ENCODE data around the gene TRAPPC2L. TPM values are rescaled to one million over a fixed set of nuclear protein-coding genes. Genes with fewer than 3 reads are reported as not detected.

TRAPPC2L gene
- total RNA-seq, 3 donors from 2014 or later = 78.9 to 105 (median 98.0) TPM

- no peaks in the 10 kb centered on the region for H3K4me1 Mint-ChIP-seq (ENCODE audit: low read depth)
- H3K4me3 Mint-ChIP-seq = no peak overlapping the region
- ATAC-seq (no peak), DNase-seq (no peak)
- no peaks in the 10 kb centered on the region for H3K9me3 Mint-ChIP-seq
- H3K36me3 Mint-ChIP-seq (ENCODE audit: insufficient read depth) = peaks cover 3% of the 10 kb centered on the region
- no peaks in the 10 kb centered on the region for H3K27me3 Mint-ChIP-seq (ENCODE audit: low read depth)
These were observed 30.7 kb upstream of the TRAPPC2L start for GRCh38 chr16:88826070-88826840.

GRCh38 chr16:88827727-88828126 is 29.2 kb upstream of the TRAPPC2L start:
- Mint-ChIP-seq H3K9me3 (no peaks in the 10 kb centered on the region), H3K36me3 (ENCODE audit: insufficient read depth) (peaks cover 1% of the 10 kb centered on the region), H3K4me3 (no peak overlapping the region), H3K4me1 (ENCODE audit: low read depth) (no peaks in the 10 kb centered on the region), H3K27me3 (ENCODE audit: low read depth) (no peaks in the 10 kb centered on the region)
- DNase-seq = no peak
- no peak for ATAC-seq

GRCh38 chr16:88828711-88829110 is 28.2 kb upstream of the TRAPPC2L start:
- H3K36me3 Mint-ChIP-seq (ENCODE audit: insufficient read depth) = no peaks in the 10 kb centered on the region
- no peak for DNase-seq
- no peak for ATAC-seq
- H3K27me3 Mint-ChIP-seq (ENCODE audit: low read depth) = no peaks in the 10 kb centered on the region
- H3K4me1 Mint-ChIP-seq (ENCODE audit: low read depth) = no peaks in the 10 kb centered on the region
- no peak overlapping the region for H3K4me3 Mint-ChIP-seq
- no peaks in the 10 kb centered on the region for H3K9me3 Mint-ChIP-seq

- H3K36me3 Mint-ChIP-seq (ENCODE audit: insufficient read depth) = peaks cover 1% of the 10 kb centered on the region
- no peak overlapping the region for H3K4me3 Mint-ChIP-seq
- H3K27me3 Mint-ChIP-seq (ENCODE audit: low read depth) = no peaks in the 10 kb centered on the region
- no peaks in the 10 kb centered on the region for H3K9me3 Mint-ChIP-seq
- no peak for DNase-seq
- ATAC-seq = no peak
- H3K4me1 Mint-ChIP-seq (ENCODE audit: low read depth) = no peaks in the 10 kb centered on the region
These were observed 26.7 kb upstream of the TRAPPC2L start for GRCh38 chr16:88830258-88830657.

GRCh38 chr16:88830783-88831182 is 26.1 kb upstream of the TRAPPC2L start:
- peaks cover 3% of the 10 kb centered on the region for H3K36me3 Mint-ChIP-seq (ENCODE audit: insufficient read depth)
- DNase-seq (no peak), ATAC-seq (no peak)
- H3K4me1 Mint-ChIP-seq (ENCODE audit: low read depth) = no peaks in the 10 kb centered on the region
- H3K9me3 Mint-ChIP-seq = no peaks in the 10 kb centered on the region
- no peaks in the 10 kb centered on the region for H3K27me3 Mint-ChIP-seq (ENCODE audit: low read depth)
- H3K4me3 Mint-ChIP-seq = no peak overlapping the region

GRCh38 chr16:88831838-88832237 is 25.1 kb upstream of the TRAPPC2L start:
- Mint-ChIP-seq H3K36me3 (ENCODE audit: insufficient read depth) (peaks cover 3% of the 10 kb centered on the region), H3K4me3 (no peak overlapping the region), H3K4me1 (ENCODE audit: low read depth) (no peaks in the 10 kb centered on the region), H3K9me3 (no peaks in the 10 kb centered on the region), H3K27me3 (ENCODE audit: low read depth) (no peaks in the 10 kb centered on the region)
- DNase-seq (no peak), ATAC-seq (no peak)

- Mint-ChIP-seq H3K9me3 (no peaks in the 10 kb centered on the region), H3K36me3 (ENCODE audit: insufficient read depth) (peaks cover 3% of the 10 kb centered on the region), H3K4me1 (ENCODE audit: low read depth) (no peaks in the 10 kb centered on the region), H3K4me3 (no peak overlapping the region), H3K27me3 (ENCODE audit: low read depth) (no peaks in the 10 kb centered on the region)
- DNase-seq (no peak), ATAC-seq (no peak)
These were observed 23.8 kb upstream of the TRAPPC2L start for GRCh38 chr16:88833086-88833485.

GRCh38 chr16:88834670-88835069 is 22.3 kb upstream of the TRAPPC2L start:
- no peak for ATAC-seq
- Mint-ChIP-seq H3K9me3 (no peaks in the 10 kb centered on the region), H3K36me3 (ENCODE audit: insufficient read depth) (peaks cover 3% of the 10 kb centered on the region), H3K4me1 (ENCODE audit: low read depth) (no peaks in the 10 kb centered on the region), H3K27me3 (ENCODE audit: low read depth) (no peaks in the 10 kb centered on the region), H3K4me3 (no peak overlapping the region)
- DNase-seq = no peak

- Mint-ChIP-seq H3K36me3 (ENCODE audit: insufficient read depth) (peaks cover 3% of the 10 kb centered on the region), H3K4me1 (ENCODE audit: low read depth) (no peaks in the 10 kb centered on the region), H3K27me3 (ENCODE audit: low read depth) (no peaks in the 10 kb centered on the region), H3K4me3 (no peak overlapping the region), H3K9me3 (no peaks in the 10 kb centered on the region)
- DNase-seq = no peak
- ATAC-seq = no peak
These were observed 21.5 kb upstream of the TRAPPC2L start for GRCh38 chr16:88835383-88835782.

GRCh38 chr16:88835818-88836217 is 21.1 kb upstream of the TRAPPC2L start:
- Mint-ChIP-seq H3K4me3 (no peak overlapping the region), H3K9me3 (no peaks in the 10 kb centered on the region), H3K36me3 (ENCODE audit: insufficient read depth) (peaks cover 3% of the 10 kb centered on the region), H3K27me3 (ENCODE audit: low read depth) (no peaks in the 10 kb centered on the region), H3K4me1 (ENCODE audit: low read depth) (no peaks in the 10 kb centered on the region)
- ATAC-seq (no peak), DNase-seq (no peak)

- DNase-seq = no peak
- Mint-ChIP-seq H3K4me3 (no peak overlapping the region), H3K4me1 (ENCODE audit: low read depth) (no peaks in the 10 kb centered on the region), H3K9me3 (no peaks in the 10 kb centered on the region), H3K27me3 (ENCODE audit: low read depth) (no peaks in the 10 kb centered on the region), H3K36me3 (ENCODE audit: insufficient read depth) (peaks cover 3% of the 10 kb centered on the region)
- ATAC-seq = no peak
These were observed 20.1 kb upstream of the TRAPPC2L start for GRCh38 chr16:88836791-88837190.

GRCh38 chr16:88837806-88838205 is 19.1 kb upstream of the TRAPPC2L start:
- no peak overlapping the region for H3K4me3 Mint-ChIP-seq
- H3K27me3 Mint-ChIP-seq (ENCODE audit: low read depth) = no peaks in the 10 kb centered on the region
- H3K4me1 Mint-ChIP-seq (ENCODE audit: low read depth) = no peaks in the 10 kb centered on the region
- DNase-seq = no peak
- no peak for ATAC-seq
- H3K36me3 Mint-ChIP-seq (ENCODE audit: insufficient read depth) = peaks cover 3% of the 10 kb centered on the region
- no peaks in the 10 kb centered on the region for H3K9me3 Mint-ChIP-seq

- H3K36me3 Mint-ChIP-seq (ENCODE audit: insufficient read depth) = peaks cover 3% of the 10 kb centered on the region
- no peaks in the 10 kb centered on the region for H3K9me3 Mint-ChIP-seq
- H3K4me1 Mint-ChIP-seq (ENCODE audit: low read depth) = no peaks in the 10 kb centered on the region
- no peak overlapping the region for H3K4me3 Mint-ChIP-seq
- no peak for ATAC-seq
- DNase-seq = no peak
- H3K27me3 Mint-ChIP-seq (ENCODE audit: low read depth) = no peaks in the 10 kb centered on the region
These were observed 18.4 kb upstream of the TRAPPC2L start for GRCh38 chr16:88838566-88838965.

- DNase-seq (no peak), ATAC-seq (no peak)
- Mint-ChIP-seq H3K27me3 (ENCODE audit: low read depth) (no peaks in the 10 kb centered on the region), H3K36me3 (ENCODE audit: insufficient read depth) (peaks cover 3% of the 10 kb centered on the region), H3K4me3 (no peak overlapping the region), H3K9me3 (no peaks in the 10 kb centered on the region), H3K4me1 (ENCODE audit: low read depth) (no peaks in the 10 kb centered on the region)
These were observed 17.8 kb upstream of the TRAPPC2L start for GRCh38 chr16:88839026-88839529.

- DNase-seq = no peak
- H3K27me3 Mint-ChIP-seq (ENCODE audit: low read depth) = no peaks in the 10 kb centered on the region
- H3K4me3 Mint-ChIP-seq = no peak overlapping the region
- ATAC-seq = no peak
- peaks cover 3% of the 10 kb centered on the region for H3K36me3 Mint-ChIP-seq (ENCODE audit: insufficient read depth)
- no peaks in the 10 kb centered on the region for H3K4me1 Mint-ChIP-seq (ENCODE audit: low read depth)
- H3K9me3 Mint-ChIP-seq = no peaks in the 10 kb centered on the region
These were observed 17.0 kb upstream of the TRAPPC2L start for GRCh38 chr16:88839745-88840599.

All from activated T-cell treated with anti-CD3 and anti-CD28 coated beads, Interleukin-2, amount 50 U/mL, for 4 hours (primary cell).